ENCODE measurements around the gene SAC3D1. TPM values are rescaled to one million over a fixed set of nuclear protein-coding genes. Genes with fewer than 3 reads are reported as not detected.

The SAC3D1 gene
- 10 to 100 TPM in 2 of 3 donors, 1 to 10 TPM in 1; 8.5 to 13.1 (median 11.8) TPM for total RNA-seq
- long read RNA-seq, donor 1, transcript SAC3D1-201 (2 exons, 1,566 nt): major isoform, 29 of 39 reads
- long read RNA-seq, donor 1, transcript SAC3D1-203 (3 exons, 1,366 nt): minor isoform, 7 of 39 reads
- long read RNA-seq, donor 1, partial matches to known transcripts: 0 of 39 reads
- long read RNA-seq, donor 1, other reads (novel, unspliced or antisense): 2 of 39 reads
- long read RNA-seq, donor 2: 0 reads

GRCh38 chr11:65040847-65041622, at the start of gene SAC3D1:
TSS of gene SAC3D1 (plus strand) at chr11:65041210. CDS start at chr11:65041293, 83 bp downstream.
- Histone ChIP-seq H3K9me3 (no peaks in the 10 kb centered on the region), H3K36me3 (ENCODE audit: low read depth) (no peaks in the 10 kb centered on the region), H3K4me3 (peak within 1 kb of the TSS; percentile 74), H3K4me1 (ENCODE audit: low read depth) (peaks cover 26% of the 10 kb centered on the region)
- intact Hi-C loops (cut with DNase I, micrococcal nuclease): no loop called here
- TF ChIP-seq CTCF (IDR thresholded peaks at IDR 0.05): no peak
- ATAC-seq (peak; percentile 96), DNase-seq (peak; percentile 91 to 95 (median 93))

- Histone ChIP-seq H3K36me3 (ENCODE audit: low read depth) (no peaks in the 10 kb centered on the region), H3K4me3 (no peak overlapping the region), H3K9me3 (no peaks in the 10 kb centered on the region), H3K4me1 (ENCODE audit: low read depth) (peaks cover 20% of the 10 kb centered on the region)
- no peak for DNase-seq
- ATAC-seq: no peak
- intact Hi-C loops (cut with DNase I, micrococcal nuclease): no loop called here
- no peak for TF ChIP-seq CTCF (IDR thresholded peaks at IDR 0.05)
Measured at GRCh38 chr11:64994318-64994717, 46.7 kb upstream of the SAC3D1 start.

- H3K36me3 ChIP-seq (ENCODE audit: low read depth): no peaks in the 10 kb centered on the region
- intact Hi-C loops (cut with DNase I, micrococcal nuclease): no loop called here
- no peaks in the 10 kb centered on the region for H3K9me3 ChIP-seq
- TF ChIP-seq CTCF (IDR thresholded peaks at IDR 0.05): no peak
- DNase-seq (peak in 1 of 3 donors; percentile 31), ATAC-seq (peak; percentile 1)
- peak overlapping the region; percentile 19 for H3K4me3 ChIP-seq
- H3K4me1 ChIP-seq (ENCODE audit: low read depth): peaks cover 33% of the 10 kb centered on the region
Measured at GRCh38 chr11:64996327-64996709, 44.7 kb upstream of the SAC3D1 start.

GRCh38 chr11:64996710-64997380, 44.2 kb upstream of the SAC3D1 start, which contains the start of gene BATF2:
TSS of gene BATF2 (minus strand) at chr11:64996971. CDS start at chr11:64996914, 57 bp downstream.
- Histone ChIP-seq H3K4me3 (peak within 1 kb of the TSS; percentile 19), H3K36me3 (ENCODE audit: low read depth) (no peaks in the 10 kb centered on the region), H3K4me1 (ENCODE audit: low read depth) (peaks cover 33% of the 10 kb centered on the region), H3K9me3 (no peaks in the 10 kb centered on the region)
- peak; percentile 22 for TF ChIP-seq CTCF (IDR thresholded peaks at IDR 0.05)
- intact Hi-C loops (cut with DNase I, micrococcal nuclease): no loop called here
- DNase-seq (peak; percentile 87 to 92 (median 87)), ATAC-seq (peak; percentile 80)

GRCh38 chr11:64998141-64998540, 42.9 kb upstream of the SAC3D1 start:
- ATAC-seq (peak; percentile 24), DNase-seq (peak in 1 of 3 donors; percentile 56)
- Histone ChIP-seq H3K4me1 (ENCODE audit: low read depth) (peaks cover 33% of the 10 kb centered on the region), H3K9me3 (no peaks in the 10 kb centered on the region), H3K36me3 (ENCODE audit: low read depth) (no peaks in the 10 kb centered on the region), H3K4me3 (no peak overlapping the region)
- intact Hi-C loops (cut with DNase I, micrococcal nuclease): no loop called here
- no peak for TF ChIP-seq CTCF (IDR thresholded peaks at IDR 0.05)
